ENCODE data around the gene SAV1. TPM values are rescaled to one million over a fixed set of nuclear protein-coding genes. Genes with fewer than 3 reads are reported as not detected.

The SAV1 gene
- total and polyA plus RNA-seq, 10 of the 15 experiments (the other 5 are each of a cell fraction or from before 2014, with no cell fraction given): 10.1 to 29.1 (median 20.4) TPM

DNA sequence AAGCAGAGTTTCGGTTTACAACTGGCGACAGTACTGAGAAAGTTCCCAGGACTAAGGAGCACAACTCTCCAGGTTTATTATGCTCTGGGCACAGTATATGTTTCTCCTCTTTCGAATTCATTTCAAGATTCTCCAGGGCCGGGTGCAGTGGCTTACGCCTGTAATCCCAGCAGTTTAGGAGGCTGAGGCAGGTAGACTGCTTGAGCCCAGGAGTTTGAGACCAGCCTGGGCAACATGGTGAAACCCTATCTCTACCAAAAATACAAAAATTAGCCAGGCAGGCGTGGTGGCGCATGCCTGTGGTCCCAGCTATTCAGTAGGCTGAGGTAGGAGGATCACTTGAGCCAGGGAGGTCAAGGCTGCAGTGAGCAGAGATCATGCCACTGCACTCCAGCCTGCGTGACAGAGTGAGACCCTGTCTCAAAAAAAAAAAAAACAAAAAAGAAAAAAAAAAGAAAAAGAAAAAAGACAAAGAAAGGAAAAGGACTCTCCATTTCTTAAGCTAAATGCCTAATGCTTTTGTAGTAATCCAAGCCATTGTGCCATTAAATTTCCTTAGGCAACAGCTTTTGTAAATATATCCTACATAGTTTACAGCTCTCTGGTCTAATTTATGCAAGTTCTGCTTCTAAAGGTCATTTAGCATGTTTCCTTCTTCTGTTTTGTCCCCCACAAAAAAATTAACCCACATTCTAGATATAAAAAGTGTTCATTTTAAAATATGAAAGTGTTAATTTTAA is 73.4 kb downstream of the SAV1 start:
- Histone ChIP-seq H3K36me3 (ENCODE audit: control insufficient read depth in 2 of 2, insufficient read depth in 2 of 2, low read length in 1 of 2) (no peaks in the 10 kb centered on the region), H2AFZ (ENCODE audit: control insufficient read depth, low read depth, low read length) (no peak overlapping the region), H3K4me2 (ENCODE audit: control insufficient read depth, insufficient read depth) (no peak overlapping the region), H3K4me3 (no peak overlapping the region), H3K27ac (ENCODE audit: control insufficient read depth, insufficient read depth) (no peak overlapping the region), H3K9me3 (replicated peaks; ENCODE audit: control insufficient read depth, insufficient read depth, low read length) (no peaks in the 10 kb centered on the region), H3K27me3 (replicated peaks in 1 of 2; ENCODE audit: control insufficient read depth in 2 of 2, insufficient read depth in 2 of 2, low read length in 1 of 2) (no peaks in the 10 kb centered on the region), H4K20me1 (ENCODE audit: control insufficient read depth, insufficient read depth) (no peaks in the 10 kb centered on the region), H3K9ac (ENCODE audit: control insufficient read depth, insufficient read depth, low read length) (no peak overlapping the region), H3K4me1 (ENCODE audit: control insufficient read depth, insufficient read depth, low read length) (no peaks in the 10 kb centered on the region), H3K79me2 (ENCODE audit: control insufficient read depth, insufficient read depth, low read length) (no peaks in the 10 kb centered on the region)
- ChIA-PET POLR2A (interaction anchor here (0.6 kb wide), 1 partner anchor 55 kb away, joined by 4 read pairs; no protein-coding TSS in a partner anchor), RAD21 (ENCODE audit: unreplicated experiment) (interaction anchor here (0.9 to 1.1 kb wide), 2 partner anchors 179 to 265 kb away, joined by 3 to 4 read pairs; no protein-coding TSS in a partner anchor), CTCF (interaction anchor here (1.3 kb wide), 1 partner anchor 182 kb away, joined by 4 read pairs; no protein-coding TSS in a partner anchor), SMC1A (ENCODE audit: uncharacterized antibody, unreplicated experiment) (interaction anchor here (0.6 to 1.8 kb wide), 10 partner anchors 11 to 408 kb away, joined by 3 to 8 read pairs (median 4); no protein-coding TSS in a partner anchor)
- no peak for FAIRE-seq
- BruUV-seq (replicated peaks): no TSS peak
- no peak for DNase-seq (ENCODE audit: low read depth, low spot score)
- in situ Hi-C loops (cut with MboI): no loop called here
- intact Hi-C loops (cut with micrococcal nuclease; ENCODE audit: unreplicated experiment): no loop called here
- no peak for ATAC-seq
- 65% methylated on average over 7 of the region's 8 CpGs for WGBS (ENCODE audit: insufficient coverage, insufficient replicate concordance, low lambda C conversion rate, missing lambda C conversion rate)
- no peak for TF ChIP-seq PAX8 (IDR thresholded peaks at IDR 0.05)
- TF ChIP-seq SRF (IDR thresholded peaks at IDR 0.05; ENCODE audit: low read depth in 2 of 2, low read length in 2 of 2): no peak
- TF ChIP-seq RBBP5 (conservative IDR thresholded peaks at IDR 0.05): no peak
- TF ChIP-seq, protein P1, sequence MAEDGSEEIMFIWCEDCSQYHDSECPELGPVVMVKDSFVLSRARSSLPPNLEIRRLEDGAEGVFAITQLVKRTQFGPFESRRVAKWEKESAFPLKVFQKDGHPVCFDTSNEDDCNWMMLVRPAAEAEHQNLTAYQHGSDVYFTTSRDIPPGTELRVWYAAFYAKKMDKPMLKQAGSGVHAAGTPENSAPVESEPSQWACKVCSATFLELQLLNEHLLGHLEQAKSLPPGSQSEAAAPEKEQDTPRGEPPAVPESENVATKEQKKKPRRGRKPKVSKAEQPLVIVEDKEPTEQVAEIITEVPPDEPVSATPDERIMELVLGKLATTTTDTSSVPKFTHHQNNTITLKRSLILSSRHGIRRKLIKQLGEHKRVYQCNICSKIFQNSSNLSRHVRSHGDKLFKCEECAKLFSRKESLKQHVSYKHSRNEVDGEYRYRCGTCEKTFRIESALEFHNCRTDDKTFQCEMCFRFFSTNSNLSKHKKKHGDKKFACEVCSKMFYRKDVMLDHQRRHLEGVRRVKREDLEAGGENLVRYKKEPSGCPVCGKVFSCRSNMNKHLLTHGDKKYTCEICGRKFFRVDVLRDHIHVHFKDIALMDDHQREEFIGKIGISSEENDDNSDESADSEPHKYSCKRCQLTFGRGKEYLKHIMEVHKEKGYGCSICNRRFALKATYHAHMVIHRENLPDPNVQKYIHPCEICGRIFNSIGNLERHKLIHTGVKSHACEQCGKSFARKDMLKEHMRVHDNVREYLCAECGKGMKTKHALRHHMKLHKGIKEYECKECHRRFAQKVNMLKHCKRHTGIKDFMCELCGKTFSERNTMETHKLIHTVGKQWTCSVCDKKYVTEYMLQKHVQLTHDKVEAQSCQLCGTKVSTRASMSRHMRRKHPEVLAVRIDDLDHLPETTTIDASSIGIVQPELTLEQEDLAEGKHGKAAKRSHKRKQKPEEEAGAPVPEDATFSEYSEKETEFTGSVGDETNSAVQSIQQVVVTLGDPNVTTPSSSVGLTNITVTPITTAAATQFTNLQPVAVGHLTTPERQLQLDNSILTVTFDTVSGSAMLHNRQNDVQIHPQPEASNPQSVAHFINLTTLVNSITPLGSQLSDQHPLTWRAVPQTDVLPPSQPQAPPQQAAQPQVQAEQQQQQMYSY (CRISPR knock-in tag; IDR thresholded peaks at IDR 0.05): no peak
- no peak for TF ChIP-seq MTA2 (IDR thresholded peaks at IDR 0.05; ENCODE audit: low read depth)
- no peak for TF ChIP-seq ZNF384 (IDR thresholded peaks at IDR 0.05; ENCODE audit: borderline replicate concordance, low read depth, low read length)
- TF ChIP-seq, protein P2, sequence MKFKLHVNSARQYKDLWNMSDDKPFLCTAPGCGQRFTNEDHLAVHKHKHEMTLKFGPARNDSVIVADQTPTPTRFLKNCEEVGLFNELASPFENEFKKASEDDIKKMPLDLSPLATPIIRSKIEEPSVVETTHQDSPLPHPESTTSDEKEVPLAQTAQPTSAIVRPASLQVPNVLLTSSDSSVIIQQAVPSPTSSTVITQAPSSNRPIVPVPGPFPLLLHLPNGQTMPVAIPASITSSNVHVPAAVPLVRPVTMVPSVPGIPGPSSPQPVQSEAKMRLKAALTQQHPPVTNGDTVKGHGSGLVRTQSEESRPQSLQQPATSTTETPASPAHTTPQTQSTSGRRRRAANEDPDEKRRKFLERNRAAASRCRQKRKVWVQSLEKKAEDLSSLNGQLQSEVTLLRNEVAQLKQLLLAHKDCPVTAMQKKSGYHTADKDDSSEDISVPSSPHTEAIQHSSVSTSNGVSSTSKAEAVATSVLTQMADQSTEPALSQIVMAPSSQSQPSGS (IDR thresholded peaks at IDR 0.05; ENCODE audit: low read length): no peak
- TF ChIP-seq, protein P3, sequence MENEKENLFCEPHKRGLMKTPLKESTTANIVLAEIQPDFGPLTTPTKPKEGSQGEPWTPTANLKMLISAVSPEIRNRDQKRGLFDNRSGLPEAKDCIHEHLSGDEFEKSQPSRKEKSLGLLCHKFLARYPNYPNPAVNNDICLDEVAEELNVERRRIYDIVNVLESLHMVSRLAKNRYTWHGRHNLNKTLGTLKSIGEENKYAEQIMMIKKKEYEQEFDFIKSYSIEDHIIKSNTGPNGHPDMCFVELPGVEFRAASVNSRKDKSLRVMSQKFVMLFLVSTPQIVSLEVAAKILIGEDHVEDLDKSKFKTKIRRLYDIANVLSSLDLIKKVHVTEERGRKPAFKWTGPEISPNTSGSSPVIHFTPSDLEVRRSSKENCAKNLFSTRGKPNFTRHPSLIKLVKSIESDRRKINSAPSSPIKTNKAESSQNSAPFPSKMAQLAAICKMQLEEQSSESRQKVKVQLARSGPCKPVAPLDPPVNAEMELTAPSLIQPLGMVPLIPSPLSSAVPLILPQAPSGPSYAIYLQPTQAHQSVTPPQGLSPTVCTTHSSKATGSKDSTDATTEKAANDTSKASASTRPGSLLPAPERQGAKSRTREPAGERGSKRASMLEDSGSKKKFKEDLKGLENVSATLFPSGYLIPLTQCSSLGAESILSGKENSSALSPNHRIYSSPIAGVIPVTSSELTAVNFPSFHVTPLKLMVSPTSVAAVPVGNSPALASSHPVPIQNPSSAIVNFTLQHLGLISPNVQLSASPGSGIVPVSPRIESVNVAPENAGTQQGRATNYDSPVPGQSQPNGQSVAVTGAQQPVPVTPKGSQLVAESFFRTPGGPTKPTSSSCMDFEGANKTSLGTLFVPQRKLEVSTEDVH (IDR thresholded peaks at IDR 0.05; ENCODE audit: low read depth, partially characterized antibody): no peak
- no peak for TF ChIP-seq CBX5 (IDR thresholded peaks at IDR 0.05; ENCODE audit: low read depth)
- TF ChIP-seq HCFC1 (IDR thresholded peaks at IDR 0.05; ENCODE audit: low read length): no peak
- no peak for TF ChIP-seq ZNF274 (IDR thresholded peaks at IDR 0.05; ENCODE audit: insufficient read depth, insufficient read length)
- TF ChIP-seq, protein P4, sequence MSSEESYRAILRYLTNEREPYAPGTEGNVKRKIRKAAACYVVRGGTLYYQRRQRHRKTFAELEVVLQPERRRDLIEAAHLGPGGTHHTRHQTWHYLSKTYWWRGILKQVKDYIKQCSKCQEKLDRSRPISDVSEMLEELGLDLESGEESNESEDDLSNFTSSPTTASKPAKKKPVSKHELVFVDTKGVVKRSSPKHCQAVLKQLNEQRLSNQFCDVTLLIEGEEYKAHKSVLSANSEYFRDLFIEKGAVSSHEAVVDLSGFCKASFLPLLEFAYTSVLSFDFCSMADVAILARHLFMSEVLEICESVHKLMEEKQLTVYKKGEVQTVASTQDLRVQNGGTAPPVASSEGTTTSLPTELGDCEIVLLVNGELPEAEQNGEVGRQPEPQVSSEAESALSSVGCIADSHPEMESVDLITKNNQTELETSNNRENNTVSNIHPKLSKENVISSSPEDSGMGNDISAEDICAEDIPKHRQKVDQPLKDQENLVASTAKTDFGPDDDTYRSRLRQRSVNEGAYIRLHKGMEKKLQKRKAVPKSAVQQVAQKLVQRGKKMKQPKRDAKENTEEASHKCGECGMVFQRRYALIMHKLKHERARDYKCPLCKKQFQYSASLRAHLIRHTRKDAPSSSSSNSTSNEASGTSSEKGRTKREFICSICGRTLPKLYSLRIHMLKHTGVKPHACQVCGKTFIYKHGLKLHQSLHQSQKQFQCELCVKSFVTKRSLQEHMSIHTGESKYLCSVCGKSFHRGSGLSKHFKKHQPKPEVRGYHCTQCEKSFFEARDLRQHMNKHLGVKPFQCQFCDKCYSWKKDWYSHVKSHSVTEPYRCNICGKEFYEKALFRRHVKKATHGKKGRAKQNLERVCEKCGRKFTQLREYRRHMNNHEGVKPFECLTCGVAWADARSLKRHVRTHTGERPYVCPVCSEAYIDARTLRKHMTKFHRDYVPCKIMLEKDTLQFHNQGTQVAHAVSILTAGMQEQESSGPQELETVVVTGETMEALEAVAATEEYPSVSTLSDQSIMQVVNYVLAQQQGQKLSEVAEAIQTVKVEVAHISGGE (CRISPR knock-in tag; IDR thresholded peaks at IDR 0.05): no peak

Data from GM12878 (cell line).